Neuronal stem cell (in vitro differentiated cells): ENCODE data around the gene PLEKHH2.

Source experiments
- DNase-seq: peaks from one replicate; pipeline ENCODE4 v3.0.0-alpha.2; 2013; ENCODE audit warnings: low spot score
- H2AFZ ChIP-seq: one replicate; pipeline ENCODE4 v1.6.1; 2013; ENCODE audit warnings: mild to moderate bottlenecking, low read length, inconsistent platforms
- H2AK5ac ChIP-seq: 2 replicates; pipeline ENCODE4 v1.6.1; 2013; ENCODE audit warnings: low read depth, mild to moderate bottlenecking, inconsistent platforms, low read length, moderate library complexity, mixed read lengths
- H2BK120ac ChIP-seq: 2 replicates; pipeline ENCODE4 v1.6.1; 2013; ENCODE audit warnings: low read depth, mild to moderate bottlenecking, inconsistent platforms, low read length, moderate library complexity, mixed read lengths
- H2BK12ac ChIP-seq: one replicate; pipeline ENCODE4 v1.6.1; 2013; ENCODE audit warnings: low read length, inconsistent platforms
- H2BK15ac ChIP-seq: 2 replicates; pipeline ENCODE4 v1.6.1; 2013; ENCODE audit warnings: mild to moderate bottlenecking, low read length, inconsistent platforms, mixed read lengths
- H2BK5ac ChIP-seq: one replicate; pipeline ENCODE4 v1.6.1; 2013; ENCODE audit warnings: inconsistent platforms, mild to moderate bottlenecking, low read length, moderate library complexity
- H3K14ac ChIP-seq: one replicate; pipeline ENCODE4 v1.6.1; 2013; ENCODE audit warnings: low read length, inconsistent platforms
- H3K18ac ChIP-seq: 2 replicates; pipeline ENCODE4 v1.6.1; 2013; ENCODE audit warnings: low read length, inconsistent platforms
- H3K23ac ChIP-seq: 2 replicates; pipeline ENCODE4 v1.6.1; 2013; ENCODE audit warnings: low read depth, mild to moderate bottlenecking, mixed read lengths, low read length, inconsistent platforms; ENCODE audit not compliant: poor library complexity
- H3K27ac ChIP-seq: replicated peaks from 3 replicates; pipeline ENCODE4 v1.5.1; 2013; ENCODE audit warnings: low read length, inconsistent platforms
- H3K27me3 ChIP-seq, 3 experiments: 2 replicates each; pipeline ENCODE4 v1.6.1; 2013; ENCODE audit warnings: low read length in 3 of 3, mild to moderate bottlenecking in 2 of 3, inconsistent platforms in 1 of 3, low read depth in 1 of 3, mixed read lengths in 1 of 3, moderate library complexity in 1 of 3; ENCODE audit not compliant: control insufficient read depth in 3 of 3, insufficient read depth in 3 of 3
- H3K36me3 ChIP-seq, 2 donors: replicated peaks in 1 of 2; 2 replicates each; pipeline ENCODE4 v1.6.1; 2013; ENCODE audit warnings: low read length in 2 of 2; ENCODE audit not compliant: control insufficient read depth in 2 of 2, insufficient read depth in 2 of 2
- H3K4ac ChIP-seq: 2 replicates; pipeline ENCODE4 v1.6.1; 2013; ENCODE audit warnings: inconsistent platforms, mild to moderate bottlenecking, low read length, moderate library complexity
- H3K4me1 ChIP-seq, 2 donors: 1 replicate in 1 of 2; 2 replicates in 1 of 2; pipeline ENCODE4 v1.6.1; 2013; ENCODE audit warnings: low read length in 2 of 2, low read depth in 1 of 2; ENCODE audit not compliant: control insufficient read depth in 2 of 2, insufficient read depth in 1 of 2
- H3K4me2 ChIP-seq: one replicate; pipeline ENCODE4 v1.6.1; 2013; ENCODE audit warnings: mild to moderate bottlenecking, low read length, inconsistent platforms; ENCODE audit not compliant: insufficient read depth, poor library complexity, severe bottlenecking
- H3K4me3 ChIP-seq, 2 donors: 2 replicates each; pipeline ENCODE4 v1.5.1; 2013; ENCODE audit warnings: low read length in 2 of 2, mild to moderate bottlenecking in 2 of 2, inconsistent platforms in 1 of 2, moderate library complexity in 1 of 2
- H3K79me1 ChIP-seq: one replicate; pipeline ENCODE4 v1.6.1; 2013; ENCODE audit warnings: low read depth, mild to moderate bottlenecking, inconsistent platforms, low read length, moderate library complexity
- H3K9ac ChIP-seq: one replicate; pipeline ENCODE4 v1.6.1; 2013; ENCODE audit warnings: mild to moderate bottlenecking, low read depth, low read length, inconsistent platforms; ENCODE audit not compliant: poor library complexity
- H3K9me3 ChIP-seq, 2 donors: replicated peaks in 1 of 2; 2 replicates each; pipeline versions ENCODE3 to v1.6.1; 2013; ENCODE audit warnings: low read length in 2 of 2, mild to moderate bottlenecking in 2 of 2, inconsistent platforms in 1 of 2, low read depth in 1 of 2, mixed read lengths in 1 of 2, moderate library complexity in 1 of 2; ENCODE audit not compliant: control insufficient read depth in 2 of 2, insufficient read depth in 1 of 2
- H4K8ac ChIP-seq: one replicate; pipeline ENCODE4 v1.6.1; 2013; ENCODE audit warnings: low read depth, mild to moderate bottlenecking, inconsistent platforms, low read length, moderate library complexity
- H4K91ac ChIP-seq: one replicate; pipeline ENCODE4 v1.6.1; 2013; ENCODE audit warnings: low read length, low read depth, mild to moderate bottlenecking, inconsistent platforms; ENCODE audit not compliant: poor library complexity
- WGBS, 2 donors: extraction: QIAGEN DNeasy Blood & Tissue Kit; methylation state at CpG; one replicate each; pipeline ENCODE4 v1.1.7; 2013; ENCODE audit warnings: missing lambda C conversion rate in 2 of 2, mixed read lengths in 1 of 2; ENCODE audit not compliant: insufficient read length in 2 of 2, insufficient replicate concordance in 1 of 2; ENCODE audit errors: extremely low coverage in 2 of 2; 5-methylcytosine and 5-hydroxymethylcytosine counted together

Gene PLEKHH2

GRCh38 chr2:43612944-43613343 is 24.1 kb upstream of the PLEKHH2 start:
- Histone ChIP-seq H3K4me1 (peaks cover 0 to 2% of the 10 kb centered on the region in 2 donors), H2AFZ (peak overlapping the region; percentile 55), H3K4ac (no peak overlapping the region), H3K9me3 (no peaks in the 10 kb centered on the region), H4K91ac (no peak overlapping the region), H3K9ac (no peak overlapping the region), H2AK5ac (no peak overlapping the region), H2BK15ac (no peak overlapping the region), H3K27me3 (no peaks in the 10 kb centered on the region), H3K27ac (no peak overlapping the region), H2BK120ac (no peak overlapping the region), H3K14ac (no peak overlapping the region), H3K4me3 (no peak overlapping the region), H2BK12ac (no peak overlapping the region), H3K18ac (no peak overlapping the region), H3K23ac (no peak overlapping the region), H3K36me3 (no peaks in the 10 kb centered on the region), H3K4me2 (no peak overlapping the region), H3K79me1 (no peaks in the 10 kb centered on the region), H2BK5ac (no peak overlapping the region), H4K8ac (no peak overlapping the region)
- no CpG with 5 or more reads among the region's 7 CpGs for whole genome bisulfite sequencing, 2 donors
- no peak for DNase-seq

- H2BK5ac ChIP-seq, result no peak overlapping the region
- H4K91ac ChIP-seq, result no peak overlapping the region
- DNase-seq, result no peak
- H3K4me3 ChIP-seq, result no peak overlapping the region
- H3K4me2 ChIP-seq, result no peak overlapping the region
- H2AK5ac ChIP-seq, result no peak overlapping the region
- no CpG with 5 or more reads among the region's 5 CpGs for WGBS, 2 donors
- H3K36me3 ChIP-seq, result no peaks in the 10 kb centered on the region
- no peak overlapping the region for H2BK12ac ChIP-seq
- no peaks in the 10 kb centered on the region for H3K4me1 ChIP-seq
- no peak overlapping the region for H3K14ac ChIP-seq
- H3K79me1 ChIP-seq, result no peaks in the 10 kb centered on the region
- H3K9ac ChIP-seq, result no peak overlapping the region
- no peak overlapping the region for H3K23ac ChIP-seq
- H3K9me3 ChIP-seq, result no peaks in the 10 kb centered on the region
- no peak overlapping the region for H3K18ac ChIP-seq
- no peak overlapping the region for H2BK120ac ChIP-seq
- no peak overlapping the region for H2BK15ac ChIP-seq
- H3K27ac ChIP-seq, result no peak overlapping the region
- no peak overlapping the region for H3K4ac ChIP-seq
- H3K27me3 ChIP-seq, result peaks cover 0 to 3% (median 0%) of the 10 kb centered on the region in 3 experiments
- H4K8ac ChIP-seq, result no peak overlapping the region
- H2AFZ ChIP-seq, result no peak overlapping the region
Measured at GRCh38 chr2:43616967-43617680, 19.9 kb upstream of the PLEKHH2 start.

GRCh38 chr2:43619511-43619910 is 17.5 kb upstream of the PLEKHH2 start:
- Histone ChIP-seq H3K79me1 (no peaks in the 10 kb centered on the region), H3K36me3 (no peaks in the 10 kb centered on the region), H3K9me3 (no peaks in the 10 kb centered on the region), H2BK5ac (no peak overlapping the region), H3K14ac (no peak overlapping the region), H2BK120ac (no peak overlapping the region), H2AFZ (no peak overlapping the region), H3K4me1 (no peaks in the 10 kb centered on the region), H3K27me3 (peaks cover 0 to 18% (median 0%) of the 10 kb centered on the region in 3 experiments), H3K18ac (no peak overlapping the region), H3K4me2 (no peak overlapping the region), H4K8ac (no peak overlapping the region), H4K91ac (no peak overlapping the region), H3K27ac (no peak overlapping the region), H2AK5ac (no peak overlapping the region), H3K4ac (no peak overlapping the region), H3K4me3 (no peak overlapping the region), H3K23ac (no peak overlapping the region), H2BK12ac (no peak overlapping the region), H2BK15ac (no peak overlapping the region), H3K9ac (no peak overlapping the region)
- DNase-seq, result no peak
- no CpG with 5 or more reads among the region's 10 CpGs for WGBS, 2 donors

- Histone ChIP-seq H4K91ac (no peak overlapping the region), H3K9ac (no peak overlapping the region), H2BK12ac (no peak overlapping the region), H3K14ac (no peak overlapping the region), H3K36me3 (no peaks in the 10 kb centered on the region), H3K4me1 (no peaks in the 10 kb centered on the region), H3K4me3 (no peak overlapping the region), H3K4me2 (no peak overlapping the region), H3K23ac (no peak overlapping the region), H4K8ac (no peak overlapping the region), H2BK5ac (no peak overlapping the region), H3K9me3 (no peaks in the 10 kb centered on the region), H3K4ac (no peak overlapping the region), H3K27ac (no peak overlapping the region), H2AFZ (no peak overlapping the region), H2AK5ac (no peak overlapping the region), H3K18ac (no peak overlapping the region), H3K27me3 (peaks cover 0 to 18% (median 0%) of the 10 kb centered on the region in 3 experiments), H2BK15ac (no peak overlapping the region), H3K79me1 (no peaks in the 10 kb centered on the region), H2BK120ac (no peak overlapping the region)
- no CpG with 5 or more reads among the region's 6 CpGs for WGBS, 2 donors
- DNase-seq, result no peak
Measured at GRCh38 chr2:43622931-43623451, 14.1 kb upstream of the PLEKHH2 start.
